PC-9 (cell line): Measurements from ENCODE around the gene FDPS.

ENCODE experiments used
- CTCF ChIP-seq: fragments of 200-600 bp; sonication (generic); conservative IDR thresholded peaks from 2 replicates; pipeline ENCODE4 v1.6.1; 2017; ENCODE audit warnings: mixed run types, antibody characterized with exemption, mild to moderate bottlenecking, moderate library complexity
- EZH2 ChIP-seq: fragments of 200-600 bp; sonication (generic); IDR thresholded peaks from 2 replicates; pipeline ENCODE4 v1.8.0; 2017; ENCODE audit warnings: antibody characterized with exemption, low read depth

DNA sequence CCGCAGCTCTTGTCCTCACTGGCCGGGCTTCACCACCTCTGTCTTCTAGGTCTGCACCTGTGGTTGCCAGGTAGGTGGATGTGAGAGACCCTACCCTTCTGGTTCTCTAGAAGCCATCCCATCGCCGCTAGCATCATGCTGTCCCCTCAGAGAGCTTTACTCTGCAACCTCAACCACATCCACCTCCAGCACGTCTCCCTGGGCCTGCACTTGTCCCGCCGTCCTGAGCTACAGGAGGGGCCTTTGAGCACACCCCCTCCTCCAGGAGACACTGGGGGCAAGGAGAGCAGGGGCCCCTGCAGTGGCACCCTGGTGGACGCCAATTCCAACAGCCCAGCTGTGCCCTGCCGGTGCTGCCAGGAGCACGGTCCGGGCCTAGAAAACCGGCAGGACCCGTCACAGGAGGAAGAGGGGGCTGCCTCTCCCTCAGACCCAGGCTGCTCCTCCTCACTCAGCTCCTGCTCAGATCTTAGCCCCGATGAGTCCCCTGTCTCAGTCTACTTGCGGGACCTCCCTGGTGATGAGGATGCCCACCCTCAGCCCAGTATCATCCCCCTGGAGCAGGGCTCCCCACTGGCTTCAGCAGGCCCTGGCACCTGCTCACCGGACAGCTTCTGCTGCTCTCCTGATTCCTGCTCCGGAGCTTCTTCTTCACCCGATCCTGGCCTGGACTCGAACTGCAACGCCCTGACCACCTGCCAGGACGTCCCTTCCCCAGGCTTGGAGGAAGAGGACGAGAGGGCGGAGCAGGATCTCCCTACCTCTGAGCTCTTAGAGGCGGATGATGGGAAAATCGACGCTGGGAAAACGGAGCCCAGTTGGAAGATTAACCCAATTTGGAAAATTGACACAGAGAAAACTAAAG lies 13.2 kb downstream of the FDPS start:
- TF ChIP-seq CTCF, result no peak
- no peak for TF ChIP-seq EZH2
